ENCODE data around the gene RPL28. TPM values are rescaled to one million over a fixed set of nuclear protein-coding genes. Genes with fewer than 3 reads are reported as not detected.
"Not testable (repeated sequence)": the region's sequence is repeated elsewhere in the genome, so short reads cannot be mapped to it uniquely, and the experiment has no call there.

RPL28 gene
- total RNA-seq, 2 experiments from 2014 or later = 3,995 to 4,178 TPM

GRCh38 chr19:55405638-55406037 lies 19.9 kb downstream of the RPL28 start:
- ATAC-seq (ENCODE audit: poor library complexity) (no peak), DNase-seq (no peak)
- H3K27me3 Mint-ChIP-seq = no peaks in the 10 kb centered on the region
- no peak overlapping the region for H3K4me3 ChIP-seq (ENCODE audit: low read length)
- peaks cover 39% of the 10 kb centered on the region for H3K36me3 ChIP-seq (ENCODE audit: insufficient read depth, low read length)
- intact Hi-C loops (cut with DNase I, micrococcal nuclease) = loop anchor here in 1 of 2 experiments (1.0 to 10.0 kb wide), 6 partner anchors 19 to 229 kb away; partner anchors contain the start of genes C19orf85, ISOC2, KMT5C and PPP6R1
- ChIA-PET POLR2A (interaction anchor here (1.0 to 2.3 kb wide), 3 partner anchors 66 to 146 kb away, joined by 3 to 19 read pairs (median 4); partner anchors contain the start of genes KMT5C and ZNF628), CTCF (interaction anchor here (0.6 kb wide), 1 partner anchor 11 kb away, joined by 3 read pairs; no protein-coding TSS in a partner anchor)
- H3K4me1 ChIP-seq (ENCODE audit: insufficient read depth, low read length) = peaks cover 34% of the 10 kb centered on the region
- H3K4me3 Mint-ChIP-seq = peak overlapping the region; percentile 94
- H3K27me3 ChIP-seq (ENCODE audit: control insufficient read depth in 1 of 2, insufficient read depth in 2 of 2, low read length in 2 of 2) = no peaks in the 10 kb centered on the region
- H3K4me1 Mint-ChIP-seq (ENCODE audit: low read depth) = peaks cover 29% of the 10 kb centered on the region
- peak overlapping the region; percentile 99 for H3K27ac Mint-ChIP-seq
- H3K9me3 ChIP-seq (ENCODE audit: control insufficient read depth in 1 of 2, insufficient read depth in 1 of 2, low read length in 2 of 2) = peaks cover 0 to 3% of the 10 kb centered on the region in 2 experiments
- no peaks in the 10 kb centered on the region for H3K9me3 Mint-ChIP-seq
- no peak overlapping the region for H3K27ac ChIP-seq (ENCODE audit: low read depth in 1 of 2, low read length in 2 of 2)
- TF ChIP-seq CTCF (IDR thresholded peaks at IDR 0.05) = no peak
- H3K36me3 Mint-ChIP-seq (ENCODE audit: low read depth) = peaks cover 65% of the 10 kb centered on the region

DNA sequence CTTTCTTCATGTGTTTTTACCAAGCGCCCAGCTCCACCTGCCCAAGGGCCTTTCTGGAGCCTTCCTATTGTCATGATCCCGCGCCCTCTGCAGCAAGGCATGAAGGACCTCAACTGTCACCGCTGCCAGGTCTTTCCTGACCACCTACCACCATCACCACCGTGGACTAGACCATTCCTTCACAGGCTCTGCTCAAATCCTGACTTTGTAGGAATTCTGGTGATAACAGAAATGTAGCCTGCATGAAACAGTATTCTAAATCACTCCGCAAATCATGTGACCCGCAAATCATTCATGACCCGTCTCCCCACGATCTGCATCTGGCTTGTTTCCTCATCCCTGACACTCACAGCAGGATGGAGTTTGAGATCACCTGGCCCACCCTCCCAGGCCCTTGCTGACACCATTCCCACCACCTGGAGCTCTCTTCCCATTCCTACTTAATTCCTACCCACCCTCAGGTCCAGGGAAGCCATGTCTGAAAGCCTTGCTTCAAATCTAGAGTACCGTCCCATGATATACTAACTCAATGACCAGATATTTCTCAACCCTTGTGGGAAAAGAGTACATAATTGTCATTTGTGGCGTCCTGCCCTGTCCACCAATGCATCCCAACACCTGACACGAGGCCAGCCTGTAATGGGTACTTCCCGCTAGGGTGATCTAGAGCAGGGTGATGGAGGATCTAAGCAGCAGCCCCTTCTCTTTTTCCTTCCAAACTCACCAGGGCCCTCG lies 20.5 kb downstream of the RPL28 start:
- Histone ChIP-seq H3K4me3 (ENCODE audit: low read length) (peak overlapping the region; percentile 61), H3K27ac (ENCODE audit: low read depth in 1 of 2, low read length in 2 of 2) (no peak overlapping the region), H3K4me1 (ENCODE audit: insufficient read depth, low read length) (peaks cover 34% of the 10 kb centered on the region), H3K27me3 (ENCODE audit: control insufficient read depth in 1 of 2, insufficient read depth in 2 of 2, low read length in 2 of 2) (no peaks in the 10 kb centered on the region), H3K36me3 (ENCODE audit: insufficient read depth, low read length) (peaks cover 35% of the 10 kb centered on the region), H3K9me3 (ENCODE audit: control insufficient read depth in 1 of 2, insufficient read depth in 1 of 2, low read length in 2 of 2) (peaks cover 0 to 3% of the 10 kb centered on the region in 2 experiments)
- H3K4me1 Mint-ChIP-seq (ENCODE audit: low read depth) = peaks cover 29% of the 10 kb centered on the region
- ChIA-PET CTCF (interaction anchor here (0.6 kb wide), 1 partner anchor 11 kb away, joined by 3 read pairs; no protein-coding TSS in a partner anchor), POLR2A (interaction anchor here (1.0 to 2.3 kb wide), 8 partner anchors 12 to 152 kb away, joined by 3 to 45 read pairs (median 11); partner anchors contain the start of genes KMT5C, PPP6R1, RPL28 and TMEM238)
- DNase-seq (peak in 1 of 14 experiments; percentile 38), ATAC-seq (ENCODE audit: poor library complexity) (no peak)
- H3K9me3 Mint-ChIP-seq = no peaks in the 10 kb centered on the region
- H3K36me3 Mint-ChIP-seq (ENCODE audit: low read depth) = peaks cover 60% of the 10 kb centered on the region
- TF ChIP-seq CTCF (IDR thresholded peaks at IDR 0.05) = no peak
- no peaks in the 10 kb centered on the region for H3K27me3 Mint-ChIP-seq
- H3K27ac Mint-ChIP-seq = peak overlapping the region; percentile 99
- intact Hi-C loops (cut with DNase I, micrococcal nuclease) = loop anchor here in 1 of 2 experiments (1.0 to 10.0 kb wide), 6 partner anchors 20 to 229 kb away; partner anchors contain the start of genes C19orf85, ISOC2, KMT5C and PPP6R1
- H3K4me3 Mint-ChIP-seq = peak overlapping the region; percentile 94

DNA sequence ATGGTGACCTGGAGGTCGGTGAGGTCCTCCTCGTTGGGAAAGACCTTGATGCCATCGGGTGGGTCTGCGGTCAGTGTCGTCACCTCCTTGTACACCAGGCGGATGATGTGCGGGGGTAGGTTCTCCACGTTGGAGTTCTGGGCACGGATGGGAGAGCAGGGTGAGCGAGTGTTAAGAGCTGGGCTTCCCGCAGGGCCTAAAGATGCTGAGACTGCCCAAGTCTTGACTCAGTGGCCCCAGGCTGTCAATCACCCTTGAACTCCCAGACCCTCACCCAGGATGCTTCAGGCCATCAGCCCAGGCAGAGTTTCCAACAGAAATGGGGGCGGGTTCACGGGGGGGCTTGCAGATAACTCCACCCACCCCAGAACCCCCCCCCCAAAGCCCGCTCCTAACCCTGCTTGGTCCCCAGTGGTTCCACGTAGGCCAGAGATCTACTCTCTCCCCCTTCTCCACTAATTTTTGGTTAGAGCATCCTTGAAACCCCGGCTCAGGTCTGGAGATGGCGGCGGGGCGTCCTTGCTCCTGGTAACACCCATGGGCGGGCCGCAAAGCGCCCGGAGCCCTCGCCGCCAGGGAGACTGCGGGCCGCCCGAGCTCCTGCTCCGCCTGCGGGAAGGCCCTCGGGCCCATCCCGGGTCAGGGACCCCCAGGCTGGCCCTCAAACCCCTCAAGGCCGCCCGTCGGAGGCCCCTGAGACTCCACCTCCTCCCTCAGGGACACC lies 21.3 kb downstream of the RPL28 start:
- TF ChIP-seq CTCF (IDR thresholded peaks at IDR 0.05) = no peak
- Histone ChIP-seq H3K27ac (ENCODE audit: low read depth in 1 of 2, low read length in 2 of 2) (peak overlapping the region; percentile 20 to 96), H3K4me3 (ENCODE audit: low read length) (peak overlapping the region; percentile 61), H3K9me3 (ENCODE audit: control insufficient read depth in 1 of 2, insufficient read depth in 1 of 2, low read length in 2 of 2) (peaks cover 0 to 3% of the 10 kb centered on the region in 2 experiments), H3K36me3 (ENCODE audit: insufficient read depth, low read length) (peaks cover 31% of the 10 kb centered on the region), H3K4me1 (ENCODE audit: insufficient read depth, low read length) (peaks cover 34% of the 10 kb centered on the region), H3K27me3 (ENCODE audit: control insufficient read depth in 1 of 2, insufficient read depth in 2 of 2, low read length in 2 of 2) (no peaks in the 10 kb centered on the region)
- Mint-ChIP-seq H3K36me3 (ENCODE audit: low read depth) (peaks cover 57% of the 10 kb centered on the region), H3K4me3 (peak overlapping the region; percentile 94), H3K27ac (peak overlapping the region; percentile 99), H3K9me3 (no peaks in the 10 kb centered on the region), H3K27me3 (no peaks in the 10 kb centered on the region), H3K4me1 (ENCODE audit: low read depth) (peaks cover 29% of the 10 kb centered on the region)
- POLR2A ChIA-PET = interaction anchor here (0.6 to 2.7 kb wide), 23 partner anchors 8 to 1270 kb away, joined by 3 to 45 read pairs (median 8); partner anchors contain the start of genes FIZ1, ISOC2, KMT5C and PPP6R1
- ATAC-seq (ENCODE audit: poor library complexity) (no peak), DNase-seq (peak in 10 of 14 experiments; percentile 11 to 57 (median 24))
- intact Hi-C loops (cut with DNase I, micrococcal nuclease) = loop anchor here in 1 of 2 experiments (1.0 to 10.0 kb wide), 6 partner anchors 21 to 228 kb away; partner anchors contain the start of genes C19orf85, ISOC2, KMT5C and PPP6R1
- CTCF ChIA-PET = interaction anchor here (1.2 kb wide), 1 partner anchor 246 kb away, joined by 3 read pairs; no protein-coding TSS in a partner anchor

GRCh38 chr19:55407550-55407799 lies 21.7 kb downstream of the RPL28 start, which contains the start of gene UBE2S:
Gene UBE2S, minus strand, starts transcription at chr19:55407788. Its CDS starts 199 bp downstream, at chr19:55407589.
- not testable (repeated sequence) for H3K9me3 ChIP-seq (ENCODE audit: control insufficient read depth in 1 of 2, insufficient read depth in 1 of 2, low read length in 2 of 2); H3K9me3 Mint-ChIP-seq; DNase-seq; H3K27me3 ChIP-seq (ENCODE audit: control insufficient read depth in 1 of 2, insufficient read depth in 2 of 2, low read length in 2 of 2); H3K27me3 Mint-ChIP-seq; ATAC-seq (ENCODE audit: poor library complexity)
- H3K27ac Mint-ChIP-seq = peak within 1 kb of the TSS; percentile 99
- H3K4me3 Mint-ChIP-seq = peak within 1 kb of the TSS; percentile 94
- H3K4me3 ChIP-seq (ENCODE audit: low read length) = peak within 1 kb of the TSS; percentile 61
- intact Hi-C loops (cut with DNase I, micrococcal nuclease) = loop anchor here in 1 of 2 experiments (5.0 to 10.0 kb wide), 5 partner anchors 55 to 227 kb away; partner anchors contain the start of genes C19orf85, ISOC2, KMT5C and PPP6R1
- ChIA-PET CTCF (interaction anchor here (1.2 kb wide), 1 partner anchor 247 kb away, joined by 3 read pairs; no protein-coding TSS in a partner anchor), POLR2A (interaction anchor here (0.6 to 2.7 kb wide), 26 partner anchors 8 to 1270 kb away, joined by 3 to 45 read pairs (median 6); partner anchors contain the start of genes FIZ1, HSPBP1, ISOC2 and KMT5C)
- H3K27ac ChIP-seq (ENCODE audit: low read depth in 1 of 2, low read length in 2 of 2) = peak within 1 kb of the TSS; percentile 96 to 100
- peaks cover 52% of the 10 kb centered on the region for H3K36me3 Mint-ChIP-seq (ENCODE audit: low read depth)
- peaks cover 30% of the 10 kb centered on the region for H3K4me1 ChIP-seq (ENCODE audit: insufficient read depth, low read length)
- peaks cover 29% of the 10 kb centered on the region for H3K4me1 Mint-ChIP-seq (ENCODE audit: low read depth)
- H3K36me3 ChIP-seq (ENCODE audit: insufficient read depth, low read length) = peaks cover 27% of the 10 kb centered on the region
